ENCODE results near the gene MATN1. TPM values are rescaled to one million over a fixed set of nuclear protein-coding genes. Genes with fewer than 3 reads are reported as not detected.
"Not testable (repeated sequence)": the region's sequence is repeated elsewhere in the genome, so short reads cannot be mapped to it uniquely, and the experiment has no call there.

MATN1 gene
- total RNA-seq, 1 donor from 2014 or later, result 1.7 TPM

DNA sequence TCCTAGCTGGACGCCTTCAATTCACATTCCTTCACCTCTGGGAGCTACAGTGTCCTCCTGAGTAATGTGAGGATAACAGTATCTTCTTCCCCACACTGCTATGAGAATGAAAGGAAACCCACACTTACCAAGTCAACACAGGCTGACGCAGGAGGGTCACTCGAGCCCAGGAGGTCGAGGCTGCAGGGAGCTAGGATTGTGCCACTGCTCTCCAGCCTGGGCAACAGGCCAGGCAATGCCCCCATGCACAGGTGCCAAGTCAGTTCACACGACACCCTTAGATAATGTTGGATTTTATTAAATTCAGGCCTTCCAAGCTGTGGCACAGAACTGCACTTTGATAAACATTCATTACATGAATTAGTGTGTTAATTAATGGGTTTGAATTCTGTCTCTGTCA lies 31.9 kb downstream of the MATN1 start:
- TF ChIP-seq, protein P1, sequence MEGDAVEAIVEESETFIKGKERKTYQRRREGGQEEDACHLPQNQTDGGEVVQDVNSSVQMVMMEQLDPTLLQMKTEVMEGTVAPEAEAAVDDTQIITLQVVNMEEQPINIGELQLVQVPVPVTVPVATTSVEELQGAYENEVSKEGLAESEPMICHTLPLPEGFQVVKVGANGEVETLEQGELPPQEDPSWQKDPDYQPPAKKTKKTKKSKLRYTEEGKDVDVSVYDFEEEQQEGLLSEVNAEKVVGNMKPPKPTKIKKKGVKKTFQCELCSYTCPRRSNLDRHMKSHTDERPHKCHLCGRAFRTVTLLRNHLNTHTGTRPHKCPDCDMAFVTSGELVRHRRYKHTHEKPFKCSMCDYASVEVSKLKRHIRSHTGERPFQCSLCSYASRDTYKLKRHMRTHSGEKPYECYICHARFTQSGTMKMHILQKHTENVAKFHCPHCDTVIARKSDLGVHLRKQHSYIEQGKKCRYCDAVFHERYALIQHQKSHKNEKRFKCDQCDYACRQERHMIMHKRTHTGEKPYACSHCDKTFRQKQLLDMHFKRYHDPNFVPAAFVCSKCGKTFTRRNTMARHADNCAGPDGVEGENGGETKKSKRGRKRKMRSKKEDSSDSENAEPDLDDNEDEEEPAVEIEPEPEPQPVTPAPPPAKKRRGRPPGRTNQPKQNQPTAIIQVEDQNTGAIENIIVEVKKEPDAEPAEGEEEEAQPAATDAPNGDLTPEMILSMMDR (IDR thresholded peaks at IDR 0.05; ENCODE audit: unreplicated experiment), result no peak
- Mint-ChIP-seq H3K27ac (ENCODE audit: unreplicated experiment) (no peak overlapping the region), H3K9me3 (ENCODE audit: unreplicated experiment) (no peaks in the 10 kb centered on the region), H3K4me3 (ENCODE audit: unreplicated experiment) (no peak overlapping the region), H3K27me3 (ENCODE audit: unreplicated experiment) (peaks cover 12% of the 10 kb centered on the region), H3K36me3 (ENCODE audit: low read depth, unreplicated experiment) (no peaks in the 10 kb centered on the region), H3K4me1 (ENCODE audit: unreplicated experiment) (peaks cover 3% of the 10 kb centered on the region)
- no peak for DNase-seq (ENCODE audit: low spot score)

- H3K9me3 Mint-ChIP-seq (ENCODE audit: unreplicated experiment), result no peaks in the 10 kb centered on the region
- DNase-seq (ENCODE audit: low spot score), result no peak
- no peaks in the 10 kb centered on the region for H3K36me3 Mint-ChIP-seq (ENCODE audit: low read depth, unreplicated experiment)
- TF ChIP-seq, protein P1 (IDR thresholded peaks at IDR 0.05; ENCODE audit: unreplicated experiment), result no peak
- no peak overlapping the region for H3K4me3 Mint-ChIP-seq (ENCODE audit: unreplicated experiment)
- H3K27me3 Mint-ChIP-seq (ENCODE audit: unreplicated experiment), result peaks cover 13% of the 10 kb centered on the region
- peaks cover 3% of the 10 kb centered on the region for H3K4me1 Mint-ChIP-seq (ENCODE audit: unreplicated experiment)
- no peak overlapping the region for H3K27ac Mint-ChIP-seq (ENCODE audit: unreplicated experiment)
Observed at GRCh38 chr1:30689901-30690645, 33.3 kb downstream of the MATN1 start.

GRCh38 chr1:30688920-30689794 lies 34.2 kb downstream of the MATN1 start:
- DNase-seq (ENCODE audit: low spot score), result no peak
- TF ChIP-seq, protein P1 (IDR thresholded peaks at IDR 0.05; ENCODE audit: unreplicated experiment), result no peak
- H3K27me3 Mint-ChIP-seq (ENCODE audit: unreplicated experiment), result peaks cover 16% of the 10 kb centered on the region
- no peak overlapping the region for H3K27ac Mint-ChIP-seq (ENCODE audit: unreplicated experiment)
- H3K36me3 Mint-ChIP-seq (ENCODE audit: low read depth, unreplicated experiment), result no peaks in the 10 kb centered on the region
- H3K4me1 Mint-ChIP-seq (ENCODE audit: unreplicated experiment), result peaks cover 3% of the 10 kb centered on the region
- no peaks in the 10 kb centered on the region for H3K9me3 Mint-ChIP-seq (ENCODE audit: unreplicated experiment)
- no peak overlapping the region for H3K4me3 Mint-ChIP-seq (ENCODE audit: unreplicated experiment)

DNA sequence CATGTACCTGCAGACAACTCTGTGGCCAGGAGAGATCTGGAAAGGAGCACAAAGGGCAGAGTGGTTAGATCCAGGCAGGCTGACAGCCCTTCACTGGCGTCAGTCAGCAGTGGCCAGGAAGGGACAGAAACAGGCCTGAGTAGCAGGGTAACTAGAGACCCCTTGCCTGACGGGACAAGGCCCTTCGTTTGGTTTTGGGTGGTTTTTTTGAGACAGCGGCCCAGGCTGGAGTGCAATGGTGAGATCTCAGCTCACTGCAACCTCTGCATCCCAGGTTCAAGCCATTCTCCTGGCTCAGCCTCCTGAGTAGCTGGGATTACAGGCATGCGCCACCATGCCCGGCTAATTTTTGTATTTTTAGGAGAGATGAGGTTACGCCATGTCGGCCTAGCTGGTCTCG lies 34.9 kb downstream of the MATN1 start:
- not testable (repeated sequence) for H3K36me3 Mint-ChIP-seq (ENCODE audit: low read depth, unreplicated experiment); H3K9me3 Mint-ChIP-seq (ENCODE audit: unreplicated experiment); H3K4me3 Mint-ChIP-seq (ENCODE audit: unreplicated experiment); DNase-seq (ENCODE audit: low spot score); H3K4me1 Mint-ChIP-seq (ENCODE audit: unreplicated experiment); H3K27ac Mint-ChIP-seq (ENCODE audit: unreplicated experiment)
- H3K27me3 Mint-ChIP-seq (ENCODE audit: unreplicated experiment), result peaks cover 18% of the 10 kb centered on the region

GRCh38 chr1:30687886-30688285 lies 35.5 kb downstream of the MATN1 start:
- Mint-ChIP-seq H3K27ac (ENCODE audit: unreplicated experiment) (no peak overlapping the region), H3K4me1 (ENCODE audit: unreplicated experiment) (peaks cover 3% of the 10 kb centered on the region), H3K9me3 (ENCODE audit: unreplicated experiment) (no peaks in the 10 kb centered on the region), H3K4me3 (ENCODE audit: unreplicated experiment) (no peak overlapping the region), H3K27me3 (ENCODE audit: unreplicated experiment) (peaks cover 18% of the 10 kb centered on the region), H3K36me3 (ENCODE audit: low read depth, unreplicated experiment) (no peaks in the 10 kb centered on the region)
- TF ChIP-seq, protein P1 (IDR thresholded peaks at IDR 0.05; ENCODE audit: unreplicated experiment), result no peak
- no peak for DNase-seq (ENCODE audit: low spot score)

All from endothelial cell (in vitro differentiated cells).